HEK293T (cell line): Measurements from ENCODE around the gene COG2.
A peak's percentile ranks its signal among the peaks of the same experiment; 100 is the strongest.
"Not testable (repeated sequence)": the region's sequence is repeated elsewhere in the genome, so short reads cannot be mapped to it uniquely, and the experiment has no call there.

Experiments used
- CTCF ChIA-PET: fragments of 350-600 bp; formaldehyde crosslinking; extraction: SDS; loops from one replicate; lab custom pipeline; 2021; ENCODE audit warnings: antibody characterized with exemption, inconsistent platforms; lab: Yijun Ruan, JAX
- POLR2A ChIA-PET: fragments of 350-600 bp; formaldehyde crosslinking; extraction: SDS; loops from one replicate; lab custom pipeline; 2020; ENCODE audit warnings: antibody characterized with exemption, inconsistent platforms; lab: Yijun Ruan, JAX
- DNase-seq: peaks from one replicate; pipeline ENCODE4 v3.0.0; 2012; ENCODE audit warnings: mixed read lengths; ENCODE audit errors: extremely low spot score
- ARNT ChIP-seq: fragments of 450-650 bp; IDR thresholded peaks from 2 replicates; pipeline ENCODE4 v1.6.1; 2017; ENCODE audit warnings: mild to moderate bottlenecking
- BHLHE40 ChIP-seq: fragments of 450-650 bp; IDR thresholded peaks from 2 replicates; pipeline ENCODE4 v1.6.1; 2016; ENCODE audit warnings: mild to moderate bottlenecking, moderate library complexity, borderline replicate concordance
- CTBP1 ChIP-seq: fragments of 450-650 bp; IDR thresholded peaks from 2 replicates; pipeline ENCODE4 v1.6.1; 2016; ENCODE audit warnings: borderline replicate concordance
- ELF4 ChIP-seq: fragments of 450-650 bp; IDR thresholded peaks from 2 replicates; pipeline ENCODE4 v1.6.1; 2017; ENCODE audit warnings: antibody characterized with exemption
- FOXA1 ChIP-seq: fragments of 450-650 bp; IDR thresholded peaks from 2 replicates; pipeline ENCODE4 v1.6.1; 2016; ENCODE audit warnings: mild to moderate bottlenecking
- FOXK2 ChIP-seq: fragments of 450-650 bp; IDR thresholded peaks from 2 replicates; pipeline ENCODE4 v1.6.1; 2016; ENCODE audit warnings: mild to moderate bottlenecking
- FOXM1 ChIP-seq: fragments of 450-650 bp; IDR thresholded peaks from 2 replicates; pipeline ENCODE4 v1.6.1; 2017; ENCODE audit warnings: mild to moderate bottlenecking, borderline replicate concordance
- HDGF ChIP-seq: fragments of 450-650 bp; IDR thresholded peaks from 2 replicates; pipeline ENCODE4 v1.6.1; 2017; ENCODE audit warnings: antibody characterized with exemption, borderline replicate concordance
- L3MBTL2 ChIP-seq: fragments of 450-650 bp; conservative IDR thresholded peaks from 2 replicates; pipeline ENCODE4 v1.6.1; 2016; ENCODE audit warnings: mild to moderate bottlenecking
- LEF1 ChIP-seq: fragments of 450-650 bp; IDR thresholded peaks from 2 replicates; pipeline ENCODE4 v1.6.1; 2017; ENCODE audit warnings: mild to moderate bottlenecking, borderline replicate concordance
- NFRKB ChIP-seq: fragments of 450-650 bp; IDR thresholded peaks from 2 replicates; pipeline ENCODE4 v1.6.1; 2016; ENCODE audit warnings: mild to moderate bottlenecking, moderate library complexity
- PKNOX1 ChIP-seq: fragments of 450-650 bp; IDR thresholded peaks from 2 replicates; pipeline ENCODE4 v1.6.1; 2016
- SP1 ChIP-seq: fragments of 450-650 bp; IDR thresholded peaks from 2 replicates; pipeline ENCODE4 v1.6.1; 2017
- SUZ12 ChIP-seq: fragments of 450-650 bp; IDR thresholded peaks from 2 replicates; pipeline ENCODE4 v1.6.1; 2016; ENCODE audit warnings: mild to moderate bottlenecking
- TARDBP ChIP-seq: fragments of 450-650 bp; IDR thresholded peaks from 2 replicates; pipeline ENCODE4 v1.6.1; 2016
- ZNF384 ChIP-seq: fragments of 450-650 bp; IDR thresholded peaks from 2 replicates; pipeline ENCODE4 v1.6.1; 2016

COG2 gene

GRCh38 chr1:230641900-230642262 is 400 bp upstream of the COG2 start:
- POLR2A ChIA-PET: interaction anchor here (0.6 to 1.8 kb wide), 4 partner anchors 9 to 50 kb away, joined by 3 to 9 read pairs (median 4); no protein-coding TSS in a partner anchor
- DNase-seq: no peak
- CTCF ChIA-PET: interaction anchor here (0.5 to 1.7 kb wide), 10 partner anchors 18 to 909 kb away, joined by 3 to 4 read pairs (median 3); no protein-coding TSS in a partner anchor
- no peak for TF ChIP-seq FOXM1
- TF ChIP-seq ZNF384: no peak
- TF ChIP-seq L3MBTL2: peak; percentile 41

GRCh38 chr1:230643908-230644307 is 1.6 kb downstream of the COG2 start:
- no peak for TF ChIP-seq HDGF
- TF ChIP-seq PKNOX1: no peak
- no peak for TF ChIP-seq ZNF384
- TF ChIP-seq SP1: no peak
- no peak for TF ChIP-seq FOXK2
- DNase-seq: no peak
- POLR2A ChIA-PET: interaction anchor here (1.8 kb wide), 1 partner anchor 52 kb away, joined by 3 read pairs; no protein-coding TSS in a partner anchor
- CTCF ChIA-PET: interaction anchor here (1.3 kb wide), 1 partner anchor 8 kb away, joined by 4 read pairs; no protein-coding TSS in a partner anchor

- CTCF ChIA-PET: no interaction called here
- POLR2A ChIA-PET: no interaction called here
- no peak for DNase-seq
- TF ChIP-seq FOXA1 (no peak), LEF1 (no peak), FOXM1 (no peak), FOXK2 (no peak), CTBP1 (no peak), SUZ12 (no peak)
These were observed 4.5 kb downstream of the COG2 start for GRCh38 chr1:230646710-230647302.

- CTCF ChIA-PET: no interaction called here
- DNase-seq: no peak
- TF ChIP-seq SP1 (no peak), SUZ12 (no peak), FOXK2 (no peak), LEF1 (no peak), FOXA1 (no peak), PKNOX1 (no peak), NFRKB (no peak)
- POLR2A ChIA-PET: no interaction called here
These were observed 5.0 kb downstream of the COG2 start for GRCh38 chr1:230647321-230647720.

GRCh38 chr1:230648114-230648513 is 5.8 kb downstream of the COG2 start:
- POLR2A ChIA-PET: no interaction called here
- CTCF ChIA-PET: no interaction called here
- TF ChIP-seq ARNT: no peak
- no peak for TF ChIP-seq FOXK2
- TF ChIP-seq TARDBP: no peak
- no peak for TF ChIP-seq NFRKB
- TF ChIP-seq FOXA1: no peak
- no peak for TF ChIP-seq SUZ12
- TF ChIP-seq BHLHE40: no peak
- no peak for TF ChIP-seq PKNOX1
- TF ChIP-seq ELF4: no peak
- no peak for TF ChIP-seq FOXM1
- TF ChIP-seq L3MBTL2: no peak
- no peak for TF ChIP-seq ZNF384
- no peak for DNase-seq

GRCh38 chr1:230650300-230650699 is 8.0 kb downstream of the COG2 start:
- TF ChIP-seq LEF1: no peak
- TF ChIP-seq ZNF384: no peak
- no peak for TF ChIP-seq CTBP1
- no peak for TF ChIP-seq SP1
- TF ChIP-seq BHLHE40: no peak
- POLR2A ChIA-PET: interaction anchor here (2.0 kb wide), 1 partner anchor 8 kb away, joined by 9 read pairs; the partner anchor contains the start of gene COG2
- DNase-seq: no peak
- CTCF ChIA-PET: no interaction called here

GRCh38 chr1:230651235-230651634 is 9.0 kb downstream of the COG2 start:
- CTCF ChIA-PET: interaction anchor here (0.6 to 1.6 kb wide), 3 partner anchors 8 to 812 kb away, joined by 3 to 4 read pairs (median 3); no protein-coding TSS in a partner anchor
- POLR2A ChIA-PET: interaction anchor here (2.0 kb wide), 1 partner anchor 9 kb away, joined by 9 read pairs; the partner anchor contains the start of gene COG2
- no peak for TF ChIP-seq ELF4
- no peak for TF ChIP-seq HDGF
- TF ChIP-seq FOXK2: no peak
- TF ChIP-seq BHLHE40: no peak
- TF ChIP-seq FOXA1: no peak
- TF ChIP-seq LEF1: no peak
- no peak for TF ChIP-seq ARNT
- no peak for TF ChIP-seq L3MBTL2
- no peak for TF ChIP-seq SUZ12
- no peak for TF ChIP-seq ZNF384
- TF ChIP-seq FOXM1: no peak

GRCh38 chr1:230656719-230657118 is 14.4 kb downstream of the COG2 start:
- DNase-seq, POLR2A ChIA-PET, CTCF ChIA-PET: not testable (repeated sequence)

More at GRCh38 chr1:230651235-230651634, 9.0 kb downstream of the COG2 start:
- no peak for DNase-seq

GRCh38 chr1:230658103-230658502 is 15.8 kb downstream of the COG2 start:
- CTCF ChIA-PET, DNase-seq, POLR2A ChIA-PET: not testable (repeated sequence)
